Body of pancreas (tissue), 4 donors: ENCODE results near the gene CCDC186.

Experiments used
- CTCF ChIP-seq, 7 experiments: fragments of 450-650 bp in 4 of 7; fragments of 200-600 bp in 3 of 7; sonication (generic) in 3 of 7; IDR thresholded peaks; one replicate each; pipeline ENCODE4 v1.5.1; 2016 to 2019; ENCODE audit warnings: antibody characterized with exemption in 7 of 7
- POLR2A ChIP-seq, 3 donors: fragments of 450-650 bp; IDR thresholded peaks; one replicate each; pipeline ENCODE4 v1.6.1; 2016; ENCODE audit warnings: antibody characterized with exemption in 3 of 3, mild to moderate bottlenecking in 2 of 3

- no peak for TF ChIP-seq CTCF (IDR thresholded peaks at IDR 0.05)
- no peak for TF ChIP-seq POLR2A (IDR thresholded peaks at IDR 0.05)
These were observed 35.4 kb downstream of the CCDC186 start for GRCh38 chr10:114138581-114138980.
